ENCODE data around the gene SMKR1.
"Not testable (repeated sequence)": the region's sequence is repeated elsewhere in the genome, so short reads cannot be mapped to it uniquely, and the experiment has no call there.

Gene SMKR1

GRCh38 chr7:129530795-129531391 is 28.6 kb downstream of the SMKR1 start:
- Histone ChIP-seq H3K4me2 (ENCODE audit: low read depth, low read length, poor library complexity, severe bottlenecking) (no peak overlapping the region), H3K79me2 (ENCODE audit: insufficient read depth, low read length) (no peaks in the 10 kb centered on the region), H3K4me3 (ENCODE audit: low read length, poor library complexity, severe bottlenecking) (no peak overlapping the region), H3K9me2 (replicated peaks; ENCODE audit: low read depth, low read length) (no peaks in the 10 kb centered on the region), H4K20me1 (ENCODE audit: insufficient read depth, low read length, poor library complexity, severe bottlenecking) (no peaks in the 10 kb centered on the region), H3F3A (ENCODE audit: low read depth) (no peaks in the 10 kb centered on the region), H3K4me1 (ENCODE audit: insufficient read depth, low read length, poor library complexity, severe bottlenecking) (peaks cover 5% of the 10 kb centered on the region), H3K36me3 (ENCODE audit: insufficient read depth, low read length) (no peaks in the 10 kb centered on the region), H3K9ac (ENCODE audit: low read depth, low read length, poor library complexity, severe bottlenecking) (no peak overlapping the region), H3K9me3 (ENCODE audit: insufficient read depth, low read depth, low read length) (no peaks in the 10 kb centered on the region), H2AFZ (ENCODE audit: low read length) (no peak overlapping the region), H3K27me3 (ENCODE audit: insufficient read depth, low read length, poor library complexity, severe bottlenecking) (no peaks in the 10 kb centered on the region)
- TF ChIP-seq EZH2phosphoT487 (IDR thresholded peaks at IDR 0.05; ENCODE audit: borderline replicate concordance), result no peak
- TF ChIP-seq, protein P1, sequence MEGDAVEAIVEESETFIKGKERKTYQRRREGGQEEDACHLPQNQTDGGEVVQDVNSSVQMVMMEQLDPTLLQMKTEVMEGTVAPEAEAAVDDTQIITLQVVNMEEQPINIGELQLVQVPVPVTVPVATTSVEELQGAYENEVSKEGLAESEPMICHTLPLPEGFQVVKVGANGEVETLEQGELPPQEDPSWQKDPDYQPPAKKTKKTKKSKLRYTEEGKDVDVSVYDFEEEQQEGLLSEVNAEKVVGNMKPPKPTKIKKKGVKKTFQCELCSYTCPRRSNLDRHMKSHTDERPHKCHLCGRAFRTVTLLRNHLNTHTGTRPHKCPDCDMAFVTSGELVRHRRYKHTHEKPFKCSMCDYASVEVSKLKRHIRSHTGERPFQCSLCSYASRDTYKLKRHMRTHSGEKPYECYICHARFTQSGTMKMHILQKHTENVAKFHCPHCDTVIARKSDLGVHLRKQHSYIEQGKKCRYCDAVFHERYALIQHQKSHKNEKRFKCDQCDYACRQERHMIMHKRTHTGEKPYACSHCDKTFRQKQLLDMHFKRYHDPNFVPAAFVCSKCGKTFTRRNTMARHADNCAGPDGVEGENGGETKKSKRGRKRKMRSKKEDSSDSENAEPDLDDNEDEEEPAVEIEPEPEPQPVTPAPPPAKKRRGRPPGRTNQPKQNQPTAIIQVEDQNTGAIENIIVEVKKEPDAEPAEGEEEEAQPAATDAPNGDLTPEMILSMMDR (conservative IDR thresholded peaks at IDR 0.05; ENCODE audit: low read length), result no peak

DNA sequence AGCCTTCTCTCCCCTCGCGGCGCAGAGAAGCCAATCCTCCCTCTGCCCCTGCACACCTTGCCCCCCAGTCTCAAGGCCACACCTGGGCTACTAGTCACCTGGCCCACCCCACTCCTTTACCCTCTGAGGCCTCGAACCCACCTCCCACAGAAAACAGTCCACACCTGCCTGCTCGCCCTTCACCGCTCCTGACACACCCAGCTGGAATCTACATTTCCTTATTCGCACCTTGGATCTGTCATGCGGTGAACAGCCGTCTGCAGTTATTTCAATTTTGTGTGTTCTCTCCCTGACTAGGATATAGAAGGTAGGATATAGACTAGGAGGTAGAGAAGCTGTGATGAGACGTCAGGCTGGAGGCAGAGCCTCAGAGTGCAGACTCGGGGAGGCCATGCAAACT is 29.4 kb downstream of the SMKR1 start:
- H3K79me2 ChIP-seq (ENCODE audit: insufficient read depth, low read length), result no peaks in the 10 kb centered on the region
- H3K4me1 ChIP-seq (ENCODE audit: insufficient read depth, low read length, poor library complexity, severe bottlenecking), result peaks cover 13% of the 10 kb centered on the region
- no peak overlapping the region for H3K9ac ChIP-seq (ENCODE audit: low read depth, low read length, poor library complexity, severe bottlenecking)
- H3K27me3 ChIP-seq (ENCODE audit: insufficient read depth, low read length, poor library complexity, severe bottlenecking), result no peaks in the 10 kb centered on the region
- H3K4me3 ChIP-seq (ENCODE audit: low read length, poor library complexity, severe bottlenecking), result no peak overlapping the region
- TF ChIP-seq EZH2phosphoT487 (IDR thresholded peaks at IDR 0.05; ENCODE audit: borderline replicate concordance), result no peak
- TF ChIP-seq, protein P1 (conservative IDR thresholded peaks at IDR 0.05; ENCODE audit: low read length), result no peak
- no peak overlapping the region for H2AFZ ChIP-seq (ENCODE audit: low read length)
- H4K20me1 ChIP-seq (ENCODE audit: insufficient read depth, low read length, poor library complexity, severe bottlenecking), result no peaks in the 10 kb centered on the region
- no peaks in the 10 kb centered on the region for H3F3A ChIP-seq (ENCODE audit: low read depth)
- H3K4me2 ChIP-seq (ENCODE audit: low read depth, low read length, poor library complexity, severe bottlenecking), result no peak overlapping the region
- no peaks in the 10 kb centered on the region for H3K36me3 ChIP-seq (ENCODE audit: insufficient read depth, low read length)
- H3K9me3 ChIP-seq (ENCODE audit: insufficient read depth, low read depth, low read length), result no peaks in the 10 kb centered on the region
- no peaks in the 10 kb centered on the region for H3K9me2 ChIP-seq (replicated peaks; ENCODE audit: low read depth, low read length)

DNA sequence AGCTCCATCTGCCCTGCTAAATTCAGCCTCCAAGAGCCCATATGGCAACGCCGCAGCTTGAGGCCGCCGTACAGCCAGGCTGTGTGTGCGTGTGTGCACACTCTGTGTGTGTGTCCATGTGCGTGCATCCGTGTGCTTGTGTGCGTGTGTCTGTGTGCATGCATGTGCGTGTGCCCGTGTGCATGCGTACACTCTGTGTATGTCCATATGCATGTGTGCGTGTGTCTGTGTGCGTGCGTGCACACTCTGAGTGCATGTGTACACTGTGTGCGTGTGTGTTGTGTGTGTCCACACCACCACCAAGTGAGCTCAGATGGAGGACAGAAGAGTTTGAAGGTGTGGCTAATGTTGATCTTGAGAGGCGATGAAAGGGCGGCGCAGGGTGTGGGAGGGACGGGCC is 30.0 kb downstream of the SMKR1 start:
- Histone ChIP-seq H3K9me2 (replicated peaks; ENCODE audit: low read depth, low read length) (no peaks in the 10 kb centered on the region), H4K20me1 (ENCODE audit: insufficient read depth, low read length, poor library complexity, severe bottlenecking) (no peaks in the 10 kb centered on the region), H3K9me3 (ENCODE audit: insufficient read depth, low read depth, low read length) (no peaks in the 10 kb centered on the region)

GRCh38 chr7:129534558-129535274 is 32.4 kb downstream of the SMKR1 start:
- not testable (repeated sequence) for H3K4me2 ChIP-seq (ENCODE audit: low read depth, low read length, poor library complexity, severe bottlenecking); H3K9me3 ChIP-seq (ENCODE audit: insufficient read depth, low read depth, low read length); H3F3A ChIP-seq (ENCODE audit: low read depth); H3K27me3 ChIP-seq (ENCODE audit: insufficient read depth, low read length, poor library complexity, severe bottlenecking); H3K4me3 ChIP-seq (ENCODE audit: low read length, poor library complexity, severe bottlenecking); H4K20me1 ChIP-seq (ENCODE audit: insufficient read depth, low read length, poor library complexity, severe bottlenecking); H3K9ac ChIP-seq (ENCODE audit: low read depth, low read length, poor library complexity, severe bottlenecking); H3K79me2 ChIP-seq (ENCODE audit: insufficient read depth, low read length); H3K9me2 ChIP-seq (replicated peaks; ENCODE audit: low read depth, low read length); H3K36me3 ChIP-seq (ENCODE audit: insufficient read depth, low read length); H2AFZ ChIP-seq (ENCODE audit: low read length)
- H3K4me1 ChIP-seq (ENCODE audit: insufficient read depth, low read length, poor library complexity, severe bottlenecking), result peaks cover 13% of the 10 kb centered on the region

More for the DNA sequence above, 30.0 kb downstream of the SMKR1 start:
- Histone ChIP-seq H3K4me3 (ENCODE audit: low read length, poor library complexity, severe bottlenecking) (no peak overlapping the region), H3K36me3 (ENCODE audit: insufficient read depth, low read length) (no peaks in the 10 kb centered on the region), H2AFZ (ENCODE audit: low read length) (no peak overlapping the region), H3K9ac (ENCODE audit: low read depth, low read length, poor library complexity, severe bottlenecking) (no peak overlapping the region), H3K79me2 (ENCODE audit: insufficient read depth, low read length) (no peaks in the 10 kb centered on the region), H3K4me1 (ENCODE audit: insufficient read depth, low read length, poor library complexity, severe bottlenecking) (peaks cover 13% of the 10 kb centered on the region), H3F3A (ENCODE audit: low read depth) (no peaks in the 10 kb centered on the region), H3K4me2 (ENCODE audit: low read depth, low read length, poor library complexity, severe bottlenecking) (no peak overlapping the region), H3K27me3 (ENCODE audit: insufficient read depth, low read length, poor library complexity, severe bottlenecking) (no peaks in the 10 kb centered on the region)
- TF ChIP-seq, protein P1 (conservative IDR thresholded peaks at IDR 0.05; ENCODE audit: low read length), result no peak
- no peak for TF ChIP-seq EZH2phosphoT487 (IDR thresholded peaks at IDR 0.05; ENCODE audit: borderline replicate concordance)

Data from Loucy (cell line).